Measurements from ENCODE around the gene SPATA20. TPM values are rescaled to one million over a fixed set of nuclear protein-coding genes. Genes with fewer than 3 reads are reported as not detected.

Gene SPATA20
- total RNA-seq, 2 experiments from 2014 or later, result 34.8 to 35.0 TPM

GRCh38 chr17:50585346-50585745, 38.4 kb downstream of the SPATA20 start:
- ChIA-PET POLR2A (no interaction called here), CTCF (no interaction called here)

- POLR2A ChIA-PET, result no interaction called here
- CTCF ChIA-PET, result no interaction called here
Measured at GRCh38 chr17:50585891-50586290, 38.9 kb downstream of the SPATA20 start.

GRCh38 chr17:50586421-50587247, 39.7 kb downstream of the SPATA20 start:
- CTCF ChIA-PET, result no interaction called here
- POLR2A ChIA-PET, result no interaction called here

GRCh38 chr17:50587571-50587970, 40.6 kb downstream of the SPATA20 start:
- POLR2A ChIA-PET, result no interaction called here

GRCh38 chr17:50588391-50589049, 41.5 kb downstream of the SPATA20 start:
- POLR2A ChIA-PET, result no interaction called here
- CTCF ChIA-PET, result no interaction called here

More at GRCh38 chr17:50587571-50587970, 40.6 kb downstream of the SPATA20 start:
- CTCF ChIA-PET, result no interaction called here

GRCh38 chr17:50589095-50589705, 42.2 kb downstream of the SPATA20 start:
- POLR2A ChIA-PET, result no interaction called here
- CTCF ChIA-PET, result no interaction called here

GRCh38 chr17:50590946-50591737, 44.2 kb downstream of the SPATA20 start:
- CTCF ChIA-PET, result no interaction called here
- POLR2A ChIA-PET, result no interaction called here

- CTCF ChIA-PET, result no interaction called here
Measured at GRCh38 chr17:50593321-50593720, 46.3 kb downstream of the SPATA20 start.

GRCh38 chr17:50594128-50594823, 47.3 kb downstream of the SPATA20 start:
- CTCF ChIA-PET, result no interaction called here
- POLR2A ChIA-PET, result no interaction called here

More at GRCh38 chr17:50593321-50593720, 46.3 kb downstream of the SPATA20 start:
- POLR2A ChIA-PET, result no interaction called here

GRCh38 chr17:50594892-50595291, 47.9 kb downstream of the SPATA20 start:
- CTCF ChIA-PET, result no interaction called here

GRCh38 chr17:50596191-50597037, 49.4 kb downstream of the SPATA20 start:
- CTCF ChIA-PET, result no interaction called here
- POLR2A ChIA-PET, result no interaction called here

More at GRCh38 chr17:50594892-50595291, 47.9 kb downstream of the SPATA20 start:
- POLR2A ChIA-PET, result no interaction called here

GRCh38 chr17:50598487-50598886, 51.5 kb downstream of the SPATA20 start:
- POLR2A ChIA-PET, result no interaction called here
- CTCF ChIA-PET, result no interaction called here

GRCh38 chr17:50599606-50600005, 52.6 kb downstream of the SPATA20 start:
- POLR2A ChIA-PET, result no interaction called here
- CTCF ChIA-PET, result no interaction called here

GRCh38 chr17:50601823-50602375, 54.9 kb downstream of the SPATA20 start:
- POLR2A ChIA-PET, result no interaction called here
- CTCF ChIA-PET, result no interaction called here

GRCh38 chr17:50602836-50603235, 55.9 kb downstream of the SPATA20 start:
- ChIA-PET CTCF (no interaction called here), POLR2A (no interaction called here)

GRCh38 chr17:50603340-50603739, 56.4 kb downstream of the SPATA20 start:
- ChIA-PET POLR2A (no interaction called here), CTCF (no interaction called here)

- POLR2A ChIA-PET, result no interaction called here
- CTCF ChIA-PET, result no interaction called here
Measured at GRCh38 chr17:50604513-50604912, 57.5 kb downstream of the SPATA20 start.

- ChIA-PET CTCF (interaction anchor here (0.9 kb wide), 1 partner anchor 33 kb away, joined by 3 read pairs; no protein-coding TSS in a partner anchor), POLR2A (no interaction called here)
Measured at GRCh38 chr17:50605429-50605828, 58.5 kb downstream of the SPATA20 start.
